Measurements from ENCODE around the gene FFAR4.

The FFAR4 gene

GRCh38 chr10:93622942-93623341 is 56.5 kb downstream of the FFAR4 start:
- Histone ChIP-seq H3K27ac (ENCODE audit: low read length, poor library complexity, severe bottlenecking) (no peak overlapping the region), H3K9ac (ENCODE audit: low read length) (no peak overlapping the region), H3K14ac (ENCODE audit: low read length in 2 of 2) (no peak overlapping the region), H2BK5ac (ENCODE audit: low read depth, low read length, poor library complexity, severe bottlenecking) (no peak overlapping the region), H3K36me3 (ENCODE audit: control insufficient read depth in 1 of 2, insufficient read depth in 2 of 2, low read depth in 1 of 2, low read length in 2 of 2) (no peaks in the 10 kb centered on the region), H4K8ac (ENCODE audit: low read length) (no peak overlapping the region), H2AK5ac (ENCODE audit: low read length, severe bottlenecking) (no peak overlapping the region), H3K9me3 (ENCODE audit: control insufficient read depth, low read length) (no peaks in the 10 kb centered on the region), H3K23ac (ENCODE audit: low read length in 2 of 2) (no peak overlapping the region), H3K4me2 (ENCODE audit: low read length, poor library complexity, severe bottlenecking) (no peak overlapping the region), H2BK12ac (ENCODE audit: low read length in 2 of 2) (no peak overlapping the region), H3K4ac (ENCODE audit: low read depth in 1 of 2, low read length in 2 of 2) (no peak overlapping the region), H2AFZ (ENCODE audit: low read depth, low read length) (no peak overlapping the region), H2BK15ac (ENCODE audit: low read depth, poor library complexity, severe bottlenecking) (no peak overlapping the region), H3K4me1 (ENCODE audit: control insufficient read depth, insufficient read depth, low read depth, low read length) (no peaks in the 10 kb centered on the region), H3K4me3 (ENCODE audit: insufficient read depth in 1 of 2, low read depth in 1 of 2, low read length in 2 of 2) (no peak overlapping the region), H3K18ac (ENCODE audit: low read depth in 1 of 2, low read length in 2 of 2) (no peak overlapping the region), H3K27me3 (ENCODE audit: control insufficient read depth in 1 of 2, insufficient read depth in 1 of 2, low read length in 2 of 2) (peaks cover 26 to 39% of the 10 kb centered on the region in 2 experiments), H3K79me1 (replicated peaks; ENCODE audit: low read length, poor library complexity, severe bottlenecking) (no peaks in the 10 kb centered on the region), H2BK120ac (ENCODE audit: low read depth, low read length) (no peak overlapping the region), H4K91ac (ENCODE audit: low read length) (no peak overlapping the region)
- DNase-seq, result no peak
- WGBS, result 100% methylated on average over 1 of the region's 1 CpG

GRCh38 chr10:93628858-93629257 is 62.4 kb downstream of the FFAR4 start:
- Histone ChIP-seq H2BK120ac (ENCODE audit: low read depth, low read length) (no peak overlapping the region), H3K36me3 (ENCODE audit: control insufficient read depth in 1 of 2, insufficient read depth in 2 of 2, low read depth in 1 of 2, low read length in 2 of 2) (no peaks in the 10 kb centered on the region), H3K27me3 (ENCODE audit: control insufficient read depth in 1 of 2, insufficient read depth in 1 of 2, low read length in 2 of 2) (peaks cover 9 to 14% of the 10 kb centered on the region in 2 experiments), H3K23ac (ENCODE audit: low read length in 2 of 2) (no peak overlapping the region), H2AK5ac (ENCODE audit: low read length, severe bottlenecking) (no peak overlapping the region), H4K91ac (ENCODE audit: low read length) (no peak overlapping the region), H3K9ac (ENCODE audit: low read length) (no peak overlapping the region), H3K27ac (ENCODE audit: low read length, poor library complexity, severe bottlenecking) (no peak overlapping the region), H4K8ac (ENCODE audit: low read length) (no peak overlapping the region), H3K9me3 (ENCODE audit: control insufficient read depth, low read length) (no peaks in the 10 kb centered on the region), H3K79me1 (replicated peaks; ENCODE audit: low read length, poor library complexity, severe bottlenecking) (no peaks in the 10 kb centered on the region), H3K4me3 (ENCODE audit: insufficient read depth in 1 of 2, low read depth in 1 of 2, low read length in 2 of 2) (no peak overlapping the region), H3K4ac (ENCODE audit: low read depth in 1 of 2, low read length in 2 of 2) (no peak overlapping the region), H3K4me1 (ENCODE audit: control insufficient read depth, insufficient read depth, low read depth, low read length) (peaks cover 18% of the 10 kb centered on the region), H3K14ac (ENCODE audit: low read length in 2 of 2) (no peak overlapping the region), H2BK12ac (ENCODE audit: low read length in 2 of 2) (no peak overlapping the region), H3K18ac (ENCODE audit: low read depth in 1 of 2, low read length in 2 of 2) (no peak overlapping the region), H2AFZ (ENCODE audit: low read depth, low read length) (no peak overlapping the region), H3K4me2 (ENCODE audit: low read length, poor library complexity, severe bottlenecking) (no peak overlapping the region), H2BK15ac (ENCODE audit: low read depth, poor library complexity, severe bottlenecking) (no peak overlapping the region), H2BK5ac (ENCODE audit: low read depth, low read length, poor library complexity, severe bottlenecking) (no peak overlapping the region)
- no peak for DNase-seq
- 80% methylated on average over 4 of the region's 4 CpGs for WGBS

DNA sequence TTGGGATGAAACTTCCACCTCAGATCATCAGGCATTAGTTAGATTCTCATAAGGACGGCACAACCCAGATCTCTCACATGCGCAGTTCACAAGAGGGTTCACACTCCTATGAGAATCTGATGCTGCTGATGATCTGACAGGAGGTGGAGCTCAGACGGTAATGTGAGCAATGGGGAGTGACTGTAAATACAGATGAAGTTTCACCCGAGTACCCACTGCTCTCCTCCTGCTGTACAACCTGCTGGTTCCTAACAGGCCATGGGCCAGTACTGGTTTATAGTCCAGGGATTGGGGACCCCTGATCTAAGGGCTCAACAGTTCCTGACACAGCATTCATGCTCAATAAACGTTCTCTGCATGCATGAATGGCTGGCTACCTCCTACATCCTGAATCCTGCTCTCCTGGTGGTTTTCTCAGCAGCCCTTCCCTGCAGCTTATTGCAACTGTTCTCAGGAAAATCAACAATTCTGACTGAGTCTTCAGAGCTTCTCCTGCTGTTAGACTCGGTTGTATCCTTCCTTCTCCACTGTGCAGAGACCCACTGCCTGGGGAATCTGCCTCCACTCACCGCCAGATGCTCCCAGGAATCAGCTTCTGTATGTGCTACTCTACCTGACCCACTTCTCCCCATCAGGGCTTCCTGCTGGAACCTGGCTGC is 63.3 kb downstream of the FFAR4 start:
- Histone ChIP-seq H2BK15ac (ENCODE audit: low read depth, poor library complexity, severe bottlenecking) (no peak overlapping the region), H4K8ac (ENCODE audit: low read length) (no peak overlapping the region), H3K4me1 (ENCODE audit: control insufficient read depth, insufficient read depth, low read depth, low read length) (peaks cover 18% of the 10 kb centered on the region), H3K14ac (ENCODE audit: low read length in 2 of 2) (no peak overlapping the region), H3K4ac (ENCODE audit: low read depth in 1 of 2, low read length in 2 of 2) (no peak overlapping the region), H3K79me1 (replicated peaks; ENCODE audit: low read length, poor library complexity, severe bottlenecking) (no peaks in the 10 kb centered on the region), H3K4me2 (ENCODE audit: low read length, poor library complexity, severe bottlenecking) (no peak overlapping the region), H3K9ac (ENCODE audit: low read length) (no peak overlapping the region), H2BK120ac (ENCODE audit: low read depth, low read length) (no peak overlapping the region), H3K27ac (ENCODE audit: low read length, poor library complexity, severe bottlenecking) (no peak overlapping the region), H3K36me3 (ENCODE audit: control insufficient read depth in 1 of 2, insufficient read depth in 2 of 2, low read depth in 1 of 2, low read length in 2 of 2) (no peaks in the 10 kb centered on the region), H2AK5ac (ENCODE audit: low read length, severe bottlenecking) (no peak overlapping the region), H3K18ac (ENCODE audit: low read depth in 1 of 2, low read length in 2 of 2) (no peak overlapping the region), H2AFZ (ENCODE audit: low read depth, low read length) (no peak overlapping the region), H2BK12ac (ENCODE audit: low read length in 2 of 2) (no peak overlapping the region), H3K27me3 (ENCODE audit: control insufficient read depth in 1 of 2, insufficient read depth in 1 of 2, low read length in 2 of 2) (peaks cover 6 to 13% of the 10 kb centered on the region in 2 experiments), H4K91ac (ENCODE audit: low read length) (no peak overlapping the region), H3K4me3 (ENCODE audit: insufficient read depth in 1 of 2, low read depth in 1 of 2, low read length in 2 of 2) (no peak overlapping the region), H2BK5ac (ENCODE audit: low read depth, low read length, poor library complexity, severe bottlenecking) (no peak overlapping the region), H3K23ac (ENCODE audit: low read length in 2 of 2) (no peak overlapping the region), H3K9me3 (ENCODE audit: control insufficient read depth, low read length) (no peaks in the 10 kb centered on the region)
- DNase-seq, result no peak
- WGBS, result 63% methylated on average over 7 of the region's 7 CpGs

GRCh38 chr10:93630625-93631557 is 64.4 kb downstream of the FFAR4 start:
- Histone ChIP-seq H4K91ac (ENCODE audit: low read length) (no peak overlapping the region), H3K36me3 (ENCODE audit: control insufficient read depth in 1 of 2, insufficient read depth in 2 of 2, low read depth in 1 of 2, low read length in 2 of 2) (no peaks in the 10 kb centered on the region), H2BK5ac (ENCODE audit: low read depth, low read length, poor library complexity, severe bottlenecking) (no peak overlapping the region), H3K9me3 (ENCODE audit: control insufficient read depth, low read length) (no peaks in the 10 kb centered on the region), H3K4me3 (ENCODE audit: insufficient read depth in 1 of 2, low read depth in 1 of 2, low read length in 2 of 2) (no peak overlapping the region), H4K8ac (ENCODE audit: low read length) (no peak overlapping the region), H3K4me2 (ENCODE audit: low read length, poor library complexity, severe bottlenecking) (no peak overlapping the region), H2AFZ (ENCODE audit: low read depth, low read length) (no peak overlapping the region), H2BK12ac (ENCODE audit: low read length in 2 of 2) (no peak overlapping the region), H3K27ac (ENCODE audit: low read length, poor library complexity, severe bottlenecking) (no peak overlapping the region), H3K27me3 (ENCODE audit: control insufficient read depth in 1 of 2, insufficient read depth in 1 of 2, low read length in 2 of 2) (peaks cover 0 to 12% of the 10 kb centered on the region in 2 experiments), H3K18ac (ENCODE audit: low read depth in 1 of 2, low read length in 2 of 2) (no peak overlapping the region), H3K4ac (ENCODE audit: low read depth in 1 of 2, low read length in 2 of 2) (no peak overlapping the region), H3K9ac (ENCODE audit: low read length) (no peak overlapping the region), H3K4me1 (ENCODE audit: control insufficient read depth, insufficient read depth, low read depth, low read length) (peaks cover 18% of the 10 kb centered on the region), H3K14ac (ENCODE audit: low read length in 2 of 2) (no peak overlapping the region), H2BK15ac (ENCODE audit: low read depth, poor library complexity, severe bottlenecking) (no peak overlapping the region), H2BK120ac (ENCODE audit: low read depth, low read length) (no peak overlapping the region), H2AK5ac (ENCODE audit: low read length, severe bottlenecking) (no peak overlapping the region), H3K79me1 (replicated peaks; ENCODE audit: low read length, poor library complexity, severe bottlenecking) (no peaks in the 10 kb centered on the region), H3K23ac (ENCODE audit: low read length in 2 of 2) (no peak overlapping the region)
- DNase-seq, result no peak
- 86% methylated on average over 15 of the region's 15 CpGs for WGBS

All from mesenchymal stem cell (in vitro differentiated cells and primary cell).